Endothelial cell of umbilical vein (primary cell): ENCODE data around the gene IL6ST.

Source experiments
- POLR2AphosphoS5 ChIP-seq: IDR thresholded peaks from 2 replicates; pipeline ENCODE4 v1.6.1; 2012; ENCODE audit warnings: low read depth, mild to moderate bottlenecking, control low read depth, low read length, moderate library complexity; ENCODE audit not compliant: insufficient read depth
- TF ChIP-seq, protein P1 (sequence below), 2 donors: IDR thresholded peaks; 1 replicate in 1 of 2; 2 replicates in 1 of 2; pipeline ENCODE4 v1.5.1; 2011; ENCODE audit warnings: low read length in 2 of 2, mild to moderate bottlenecking in 2 of 2, moderate library complexity in 2 of 2, control low read depth in 1 of 2, inconsistent platforms in 1 of 2, low read depth in 1 of 2; ENCODE audit not compliant: insufficient read depth in 1 of 2; ENCODE audit errors: extremely low read depth in 1 of 2

- TF ChIP-seq, protein P1, sequence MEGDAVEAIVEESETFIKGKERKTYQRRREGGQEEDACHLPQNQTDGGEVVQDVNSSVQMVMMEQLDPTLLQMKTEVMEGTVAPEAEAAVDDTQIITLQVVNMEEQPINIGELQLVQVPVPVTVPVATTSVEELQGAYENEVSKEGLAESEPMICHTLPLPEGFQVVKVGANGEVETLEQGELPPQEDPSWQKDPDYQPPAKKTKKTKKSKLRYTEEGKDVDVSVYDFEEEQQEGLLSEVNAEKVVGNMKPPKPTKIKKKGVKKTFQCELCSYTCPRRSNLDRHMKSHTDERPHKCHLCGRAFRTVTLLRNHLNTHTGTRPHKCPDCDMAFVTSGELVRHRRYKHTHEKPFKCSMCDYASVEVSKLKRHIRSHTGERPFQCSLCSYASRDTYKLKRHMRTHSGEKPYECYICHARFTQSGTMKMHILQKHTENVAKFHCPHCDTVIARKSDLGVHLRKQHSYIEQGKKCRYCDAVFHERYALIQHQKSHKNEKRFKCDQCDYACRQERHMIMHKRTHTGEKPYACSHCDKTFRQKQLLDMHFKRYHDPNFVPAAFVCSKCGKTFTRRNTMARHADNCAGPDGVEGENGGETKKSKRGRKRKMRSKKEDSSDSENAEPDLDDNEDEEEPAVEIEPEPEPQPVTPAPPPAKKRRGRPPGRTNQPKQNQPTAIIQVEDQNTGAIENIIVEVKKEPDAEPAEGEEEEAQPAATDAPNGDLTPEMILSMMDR (IDR thresholded peaks at IDR 0.05; ENCODE audit: extremely low read depth in 1 of 2, insufficient read depth in 1 of 2, low read depth in 1 of 2, low read length in 2 of 2), result no peak
- TF ChIP-seq POLR2AphosphoS5, result no peak
Measured at GRCh38 chr5:56012281-56012963, 17.7 kb upstream of the IL6ST start.
